Endothelial cell of umbilical vein (primary cell): ENCODE results near the gene GIMAP1. TPM values are rescaled to one million over a fixed set of nuclear protein-coding genes. Genes with fewer than 3 reads are reported as not detected.

Experiments used
- BruUV-seq: library from RNA; stranded (reverse); fragments of 400-500 nt; replicated peaks from 2 replicates; lab custom pipeline; 2021; lab: Mats Ljungman, UMichigan
- CTCF ChIA-PET: fragments of 300-600, 350-600 bp; sonication (Branson Sonifier 250); formaldehyde crosslinking; loops from one replicate; lab custom pipeline; 2021; ENCODE audit warnings: antibody characterized with exemption, inconsistent platforms; lab: Charles Lee
- POLR2A ChIA-PET: fragments of 300-600, 350-600 bp; sonication (Branson Sonifier 250); formaldehyde crosslinking; loops from one replicate; lab custom pipeline; 2021; ENCODE audit warnings: antibody characterized with exemption, inconsistent platforms; lab: Charles Lee
- DNase-seq: peaks from one replicate; pipeline ENCODE4 v3.0.0-alpha.2; 2011; ENCODE audit warnings: low read depth, low spot score
- FAIRE-seq: peaks from 2 replicates; lab custom pipeline; 2011; peaks lifted over from hg19 to GRCh38; lab: Jason Lieb, UNC
- H2AFZ ChIP-seq: 2 replicates; pipeline ENCODE4 v1.6.0; 2012; ENCODE audit warnings: low read depth, low read length, control low read depth, inconsistent platforms
- H3K27ac ChIP-seq: 2 replicates; pipeline ENCODE4 v1.5.1; 2011; ENCODE audit warnings: low read depth, mild to moderate bottlenecking, control low read depth, low read length, moderate library complexity; ENCODE audit not compliant: insufficient read depth
- H3K27me3 ChIP-seq, 2 experiments: 2 replicates each; pipeline versions ENCODE4 v1.6.0 to v1.6.1; 2011; ENCODE audit warnings: low read length in 2 of 2, mixed read lengths in 1 of 2; ENCODE audit not compliant: control insufficient read depth in 2 of 2, insufficient read depth in 2 of 2
- H3K36me3 ChIP-seq, 2 experiments: 2 replicates in 1 of 2; 3 replicates in 1 of 2; pipeline ENCODE4 v1.5.1; 2011; ENCODE audit warnings: low read length in 2 of 2, mild to moderate bottlenecking in 1 of 2, moderate library complexity in 1 of 2; ENCODE audit not compliant: control insufficient read depth in 2 of 2, insufficient read depth in 2 of 2; ENCODE audit errors: extremely low read depth in 1 of 2
- H3K4me1 ChIP-seq: 3 replicates; pipeline ENCODE4 v1.5.1; 2011; ENCODE audit warnings: mild to moderate bottlenecking, low read length; ENCODE audit not compliant: control insufficient read depth, insufficient read depth; ENCODE audit errors: extremely low read depth
- H3K4me2 ChIP-seq: 2 replicates; pipeline ENCODE4 v1.6.1; 2011; ENCODE audit warnings: low read length, control low read depth, mixed read lengths; ENCODE audit not compliant: insufficient read depth
- H3K4me3 ChIP-seq, 3 experiments: fragments of 200-600 bp in 1 of 3; sonication (generic), shearing (Covaris generic) in 1 of 3; replicated peaks in 1 of 3; 2 replicates each; pipeline ENCODE4 v1.5.1; 2011 to 2016; ENCODE audit warnings: control low read depth in 3 of 3, low read length in 3 of 3, mild to moderate bottlenecking in 2 of 3, inconsistent platforms in 1 of 3, low read depth in 1 of 3, moderate library complexity in 1 of 3; ENCODE audit not compliant: insufficient read depth in 1 of 3
- H3K79me2 ChIP-seq: 2 replicates; pipeline ENCODE4 v1.6.0; 2012; ENCODE audit warnings: low read length, inconsistent platforms; ENCODE audit not compliant: control insufficient read depth, insufficient read depth
- H3K9ac ChIP-seq: replicated peaks from 2 replicates; pipeline ENCODE3; 2011; ENCODE audit warnings: low read length, control low read depth; ENCODE audit not compliant: insufficient read depth; ENCODE audit errors: extremely low read depth
- H3K9me1 ChIP-seq: replicated peaks from 3 replicates; pipeline ENCODE4 v1.6.0; 2011; ENCODE audit warnings: mild to moderate bottlenecking, low read length; ENCODE audit not compliant: control insufficient read depth, insufficient read depth; ENCODE audit errors: extremely low read depth
- H3K9me3 ChIP-seq: replicated peaks from 2 replicates; pipeline ENCODE4 v1.5.1; 2012; ENCODE audit warnings: low read length, inconsistent platforms; ENCODE audit not compliant: control insufficient read depth, insufficient read depth
- H4K20me1 ChIP-seq: replicated peaks from 2 replicates; pipeline ENCODE3; 2011; ENCODE audit warnings: mild to moderate bottlenecking, low read length; ENCODE audit not compliant: control insufficient read depth, insufficient read depth; ENCODE audit errors: extremely low read depth
- EZH2 ChIP-seq: IDR thresholded peaks from 2 replicates; pipeline ENCODE4 v1.6.1; 2012; ENCODE audit warnings: borderline replicate concordance, low read depth, mild to moderate bottlenecking, moderate library complexity, low read length, inconsistent platforms; ENCODE audit not compliant: severe bottlenecking
- FOS ChIP-seq: IDR thresholded peaks from 2 replicates; pipeline ENCODE4 v1.6.1; 2011; ENCODE audit warnings: mild to moderate bottlenecking, low read length, moderate library complexity, borderline replicate concordance; ENCODE audit not compliant: insufficient read depth
- GATA2 ChIP-seq: IDR thresholded peaks from 2 replicates; pipeline ENCODE4 v1.7.0; 2011; ENCODE audit warnings: low read depth, mild to moderate bottlenecking, moderate library complexity, mixed read lengths, low read length; ENCODE audit not compliant: insufficient read length, insufficient read depth
- JUN ChIP-seq: IDR thresholded peaks from 2 replicates; pipeline ENCODE4 v1.6.1; 2011; ENCODE audit warnings: borderline replicate concordance, low read depth; ENCODE audit not compliant: insufficient read length, insufficient read depth
- MYC ChIP-seq: IDR thresholded peaks from one replicate; pipeline ENCODE4 v1.6.1; 2011; ENCODE audit warnings: mild to moderate bottlenecking, low read depth, low read length
- POLR2A ChIP-seq: IDR thresholded peaks from 2 replicates; pipeline ENCODE4 v1.6.1; 2012; ENCODE audit warnings: low read depth, mild to moderate bottlenecking, control low read depth, low read length
- POLR2AphosphoS5 ChIP-seq: IDR thresholded peaks from 2 replicates; pipeline ENCODE4 v1.6.1; 2012; ENCODE audit warnings: low read depth, mild to moderate bottlenecking, control low read depth, low read length, moderate library complexity; ENCODE audit not compliant: insufficient read depth
- dilution Hi-C: fragments of 300-500 bp; cut with MboI; formaldehyde crosslinking; loops from one replicate; pipeline ENCODE4 v1.15.0; 2019; ENCODE audit warnings: low sequenced_read_pairs; ENCODE audit not compliant: extremely low pct_ligation_motif_present
- intact Hi-C: fragments of 100-400 bp; cut with micrococcal nuclease; formaldehyde crosslinking; loops from one replicate; pipeline ENCODE4 v1.10.0; 2022
- polyA plus RNA-seq, 4 experiments: library from polyadenylated mRNA; depleted of rRNA in 3 of 4; stranded (reverse) in 3 of 4; unstranded in 1 of 4; fragments of >200 nt; gene quantifications; 2 replicates each; pipeline versions ENCODE4 v1.2.1 to v1.2.3, GENCODE V29; 2011 to 2012; ENCODE audit warnings: missing spikeins in 1 of 4
- total RNA-seq: library from RNA; stranded (reverse); gene quantifications from 2 replicates; pipeline ENCODE4 v1.2.3, GENCODE V29; 2021
- TF ChIP-seq, protein P1 (sequence below), 2 donors: IDR thresholded peaks; 1 replicate in 1 of 2; 2 replicates in 1 of 2; pipeline ENCODE4 v1.5.1; 2011; ENCODE audit warnings: low read length in 2 of 2, mild to moderate bottlenecking in 2 of 2, moderate library complexity in 2 of 2, control low read depth in 1 of 2, inconsistent platforms in 1 of 2, low read depth in 1 of 2; ENCODE audit not compliant: insufficient read depth in 1 of 2; ENCODE audit errors: extremely low read depth in 1 of 2
- TF ChIP-seq, protein P2 (sequence below): IDR thresholded peaks from 2 replicates; pipeline ENCODE4 v1.6.1; 2011; ENCODE audit not compliant: insufficient read depth, insufficient read length

Gene GIMAP1
- total and polyA plus RNA-seq, 2 donors (not counting 3 experiments of a cell fraction or from before 2014, with no cell fraction given), result 10.0 to 11.9 TPM

DNA sequence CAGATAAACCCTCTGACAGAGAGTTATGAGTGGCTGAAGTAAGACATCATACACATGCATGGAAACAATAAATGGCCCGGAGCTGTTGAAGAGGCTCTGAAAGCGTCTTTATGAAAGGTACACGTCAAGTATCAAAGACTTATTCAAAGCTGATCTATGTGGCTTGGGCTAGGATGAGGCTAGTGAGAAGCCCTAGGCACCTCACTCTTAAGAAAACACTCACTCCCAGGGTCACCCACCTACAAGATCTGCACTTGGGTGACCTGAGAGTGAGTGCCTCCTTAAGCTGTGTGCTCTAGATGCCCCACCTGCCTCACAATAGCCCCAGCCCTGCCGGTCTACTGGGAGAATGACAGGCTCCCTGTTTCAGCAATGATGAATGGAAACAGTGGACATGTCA is 1.1 kb upstream of the GIMAP1 start:
- DNase-seq, result no peak
- dilution Hi-C loops, result no loop called here
- H3K27me3 ChIP-seq, result no peaks in the 10 kb centered on the region
- no peak overlapping the region for H2AFZ ChIP-seq
- POLR2A ChIA-PET, result no interaction called here
- H4K20me1 ChIP-seq, result no peaks in the 10 kb centered on the region
- H3K9me1 ChIP-seq, result no peaks in the 10 kb centered on the region
- H3K4me2 ChIP-seq, result no peak overlapping the region
- BruUV-seq, result no TSS peak
- peaks cover 18% of the 10 kb centered on the region for H3K79me2 ChIP-seq
- H3K4me1 ChIP-seq, result peaks cover 18% of the 10 kb centered on the region
- no peak overlapping the region for H3K4me3 ChIP-seq
- no peak for FAIRE-seq
- CTCF ChIA-PET, result interaction anchor here (1.1 to 3.3 kb wide), 3 partner anchors 20 to 266 kb away, joined by 3 to 19 read pairs (median 4); no protein-coding TSS in a partner anchor
- intact Hi-C loops, result no loop called here
- H3K9me3 ChIP-seq, result no peaks in the 10 kb centered on the region
- TF ChIP-seq JUN (no peak), FOS (no peak)
- TF ChIP-seq, protein P1, sequence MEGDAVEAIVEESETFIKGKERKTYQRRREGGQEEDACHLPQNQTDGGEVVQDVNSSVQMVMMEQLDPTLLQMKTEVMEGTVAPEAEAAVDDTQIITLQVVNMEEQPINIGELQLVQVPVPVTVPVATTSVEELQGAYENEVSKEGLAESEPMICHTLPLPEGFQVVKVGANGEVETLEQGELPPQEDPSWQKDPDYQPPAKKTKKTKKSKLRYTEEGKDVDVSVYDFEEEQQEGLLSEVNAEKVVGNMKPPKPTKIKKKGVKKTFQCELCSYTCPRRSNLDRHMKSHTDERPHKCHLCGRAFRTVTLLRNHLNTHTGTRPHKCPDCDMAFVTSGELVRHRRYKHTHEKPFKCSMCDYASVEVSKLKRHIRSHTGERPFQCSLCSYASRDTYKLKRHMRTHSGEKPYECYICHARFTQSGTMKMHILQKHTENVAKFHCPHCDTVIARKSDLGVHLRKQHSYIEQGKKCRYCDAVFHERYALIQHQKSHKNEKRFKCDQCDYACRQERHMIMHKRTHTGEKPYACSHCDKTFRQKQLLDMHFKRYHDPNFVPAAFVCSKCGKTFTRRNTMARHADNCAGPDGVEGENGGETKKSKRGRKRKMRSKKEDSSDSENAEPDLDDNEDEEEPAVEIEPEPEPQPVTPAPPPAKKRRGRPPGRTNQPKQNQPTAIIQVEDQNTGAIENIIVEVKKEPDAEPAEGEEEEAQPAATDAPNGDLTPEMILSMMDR (IDR thresholded peaks at IDR 0.05; ENCODE audit: extremely low read depth in 1 of 2, insufficient read depth in 1 of 2, low read depth in 1 of 2, low read length in 2 of 2), result peak in 1 of 2 donors; percentile 2
- H3K9ac ChIP-seq, result no peak overlapping the region
- H3K36me3 ChIP-seq, result peaks cover 2 to 10% of the 10 kb centered on the region in 2 experiments
- no peak overlapping the region for H3K27ac ChIP-seq

- no TSS peak for BruUV-seq
- no peak overlapping the region for H3K4me3 ChIP-seq
- peak overlapping the region; percentile 97 for H3K4me2 ChIP-seq
- TF ChIP-seq EZH2 (no peak), JUN (no peak), MYC (no peak), GATA2 (no peak), POLR2AphosphoS5 (no peak), POLR2A (no peak), FOS (no peak)
- TF ChIP-seq, protein P2, sequence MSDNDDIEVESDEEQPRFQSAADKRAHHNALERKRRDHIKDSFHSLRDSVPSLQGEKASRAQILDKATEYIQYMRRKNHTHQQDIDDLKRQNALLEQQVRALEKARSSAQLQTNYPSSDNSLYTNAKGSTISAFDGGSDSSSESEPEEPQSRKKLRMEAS, result no peak
- TF ChIP-seq, protein P1 (IDR thresholded peaks at IDR 0.05; ENCODE audit: extremely low read depth in 1 of 2, insufficient read depth in 1 of 2, low read depth in 1 of 2, low read length in 2 of 2), result no peak
- H3K27me3 ChIP-seq, result no peaks in the 10 kb centered on the region
- H3K9ac ChIP-seq, result no peak overlapping the region
- H3K27ac ChIP-seq, result peak overlapping the region; percentile 39
- DNase-seq, result no peak
- ChIA-PET CTCF (interaction anchor here (1.0 to 3.3 kb wide), 13 partner anchors 14 to 267 kb away, joined by 3 to 19 read pairs (median 3); partner anchors contain the start of genes GIMAP2 and GIMAP8), POLR2A (interaction anchor here (0.6 to 1.3 kb wide), 5 partner anchors 39 to 264 kb away, joined by 3 to 8 read pairs (median 5); partner anchors contain the start of genes GIMAP6 and GIMAP8)
- intact Hi-C loops (loop anchor here (2.0 kb wide), 2 partner anchors 39 to 201 kb away; partner anchors contain the start of gene GIMAP7), dilution Hi-C loops (no loop called here)
- H3K79me2 ChIP-seq, result peaks cover 18% of the 10 kb centered on the region
- no peaks in the 10 kb centered on the region for H4K20me1 ChIP-seq
- H3K9me1 ChIP-seq, result no peaks in the 10 kb centered on the region
- peaks cover 18% of the 10 kb centered on the region for H3K4me1 ChIP-seq
- H3K9me3 ChIP-seq, result no peaks in the 10 kb centered on the region
- H2AFZ ChIP-seq, result peak overlapping the region; percentile 84
- no peak for FAIRE-seq
- H3K36me3 ChIP-seq, result peaks cover 3 to 14% of the 10 kb centered on the region in 2 experiments
Measured at GRCh38 chr7:150715738-150716137, 675 bp upstream of the GIMAP1 start.
